BLaER1 (cell line): ENCODE results near the gene NSMF.
A peak's percentile ranks its signal among the peaks of the same experiment; 100 is the strongest.

Source experiments
- H3K27ac ChIP-seq: shearing (Covaris generic); formaldehyde crosslinking; 2 replicates; pipeline ENCODE4 v1.8.1; 2022
- H3K27me3 ChIP-seq: shearing (Covaris generic); formaldehyde crosslinking; 2 replicates; pipeline ENCODE4 v1.8.1; 2022
- H3K36me3 ChIP-seq: shearing (Covaris generic); formaldehyde crosslinking; 2 replicates; pipeline ENCODE4 v1.8.1; 2022
- H3K4me1 ChIP-seq: shearing (Covaris generic); formaldehyde crosslinking; 2 replicates; pipeline ENCODE4 v1.8.1; 2022
- H3K4me2 ChIP-seq: shearing (Covaris generic); formaldehyde crosslinking; 2 replicates; pipeline ENCODE4 v1.8.1; 2022
- H3K4me3 ChIP-seq: shearing (Covaris generic); formaldehyde crosslinking; 2 replicates; pipeline ENCODE4 v1.8.1; 2022
- H3K9ac ChIP-seq: shearing (Covaris generic); formaldehyde crosslinking; 2 replicates; pipeline ENCODE4 v1.8.1; 2022
- H3K9me3 ChIP-seq: shearing (Covaris generic); formaldehyde crosslinking; 2 replicates; pipeline ENCODE4 v1.8.1; 2022
- H4K20me1 ChIP-seq: shearing (Covaris generic); formaldehyde crosslinking; 2 replicates; pipeline ENCODE4 v1.8.1; 2022
- Cebpa-rat ChIP-seq: shearing (Covaris generic); IDR thresholded peaks from 2 replicates; pipeline ENCODE4 v1.8.1; 2022

Gene NSMF

DNA sequence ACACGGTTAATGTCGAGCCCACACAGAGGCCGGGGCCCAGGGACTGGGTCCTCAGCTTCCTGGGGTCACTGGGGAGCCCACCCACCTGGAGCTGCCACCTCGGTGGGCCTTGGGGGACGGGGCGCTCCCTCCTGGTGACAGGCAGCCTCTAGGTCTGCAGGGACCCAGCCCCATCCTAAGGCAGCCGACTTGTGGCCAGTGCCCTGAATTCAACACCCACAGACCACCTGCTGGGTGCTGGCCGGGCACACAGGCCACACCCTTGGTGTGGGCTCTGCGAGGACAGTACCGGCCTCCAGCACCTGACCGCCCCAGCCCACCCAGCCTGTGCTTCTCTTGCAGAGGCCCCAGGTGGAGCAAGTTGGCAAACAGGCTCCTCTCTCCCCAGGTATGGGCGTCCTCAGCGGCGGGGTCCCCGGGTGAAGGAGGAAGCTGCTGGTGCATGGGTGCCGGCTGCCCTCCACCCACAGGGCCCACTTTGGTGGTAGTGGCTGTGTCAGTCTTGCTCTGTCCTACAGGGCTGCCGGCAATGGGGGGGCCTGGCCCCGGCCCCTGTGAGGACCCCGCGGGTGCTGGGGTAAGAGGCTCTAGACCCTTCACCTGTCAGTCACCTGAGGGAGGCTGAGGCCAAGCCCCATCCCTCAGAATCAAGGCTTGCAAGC is 26.3 kb downstream of the NSMF start:
- Histone ChIP-seq H4K20me1 (0 out of 2 replicates have a peak, but pooled peaks cover 6% of the 10 kb centered on the region), H3K27ac (peak overlapping the region; percentile 31; the same call in 1 of the 2 replicates), H3K4me1 (peaks cover 99% of the 10 kb centered on the region), H3K36me3 (no peaks in the 10 kb centered on the region), H3K4me2 (peak overlapping the region; percentile 94), H3K9ac (no peak overlapping the region), H3K4me3 (no peak overlapping the region), H3K9me3 (no peaks in the 10 kb centered on the region), H3K27me3 (no peaks in the 10 kb centered on the region)
- no peak for TF ChIP-seq Cebpa-rat

DNA sequence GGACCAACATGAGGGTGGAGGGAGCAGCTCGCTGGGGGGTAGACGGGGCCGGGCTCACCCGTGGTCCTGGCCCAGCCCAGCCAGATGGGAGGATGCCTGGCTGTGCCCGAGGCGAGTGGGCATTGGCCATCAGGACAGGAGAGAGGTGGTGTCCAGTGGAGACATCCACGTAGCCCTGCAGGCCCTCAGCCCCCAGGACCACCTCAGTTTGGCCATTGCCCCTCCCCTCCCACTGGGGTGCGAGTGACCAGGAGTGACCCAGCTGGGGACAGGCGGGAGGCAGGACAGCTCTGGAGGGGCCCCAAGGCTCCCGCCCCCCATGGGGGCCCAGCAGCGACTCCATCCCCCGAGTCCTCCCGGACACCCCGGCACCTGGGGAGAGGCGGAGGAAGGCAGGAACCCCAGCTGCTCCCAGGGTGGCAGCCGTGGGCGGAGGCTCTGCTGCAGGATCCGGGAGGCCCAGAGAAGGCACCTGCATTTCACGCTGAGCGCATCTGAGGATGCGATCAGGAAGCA is 27.7 kb downstream of the NSMF start:
- H3K9ac ChIP-seq = peak overlapping the region; percentile 48; the same call in 1 of the 2 replicates
- H3K27ac ChIP-seq = peak overlapping the region; percentile 68
- TF ChIP-seq Cebpa-rat = no peak
- peaks cover 95% of the 10 kb centered on the region for H3K4me1 ChIP-seq
- 0 out of 2 replicates have a peak, but pooled peaks cover 6% of the 10 kb centered on the region for H4K20me1 ChIP-seq
- H3K36me3 ChIP-seq = no peaks in the 10 kb centered on the region
- H3K9me3 ChIP-seq = no peaks in the 10 kb centered on the region
- peaks cover under 1% of the 10 kb centered on the region; the same call in 1 of the 2 replicates for H3K27me3 ChIP-seq
- peak overlapping the region; percentile 54; the same call in 1 of the 2 replicates for H3K4me3 ChIP-seq
- H3K4me2 ChIP-seq = peak overlapping the region; percentile 94

GRCh38 chr9:137430723-137431415 is 28.3 kb downstream of the NSMF start:
- peak overlapping the region; percentile 48 for H3K9ac ChIP-seq
- H4K20me1 ChIP-seq = 0 out of 2 replicates have a peak, but pooled peaks cover 6% of the 10 kb centered on the region
- TF ChIP-seq Cebpa-rat = no peak
- peaks cover 95% of the 10 kb centered on the region for H3K4me1 ChIP-seq
- H3K27ac ChIP-seq = peak overlapping the region; percentile 68
- no peaks in the 10 kb centered on the region for H3K9me3 ChIP-seq
- H3K36me3 ChIP-seq = no peaks in the 10 kb centered on the region
- peaks cover 5% of the 10 kb centered on the region; the same call in 1 of the 2 replicates for H3K27me3 ChIP-seq
- H3K4me3 ChIP-seq = peak overlapping the region; percentile 54; the same call in 1 of the 2 replicates
- peak overlapping the region; percentile 94 for H3K4me2 ChIP-seq

DNA sequence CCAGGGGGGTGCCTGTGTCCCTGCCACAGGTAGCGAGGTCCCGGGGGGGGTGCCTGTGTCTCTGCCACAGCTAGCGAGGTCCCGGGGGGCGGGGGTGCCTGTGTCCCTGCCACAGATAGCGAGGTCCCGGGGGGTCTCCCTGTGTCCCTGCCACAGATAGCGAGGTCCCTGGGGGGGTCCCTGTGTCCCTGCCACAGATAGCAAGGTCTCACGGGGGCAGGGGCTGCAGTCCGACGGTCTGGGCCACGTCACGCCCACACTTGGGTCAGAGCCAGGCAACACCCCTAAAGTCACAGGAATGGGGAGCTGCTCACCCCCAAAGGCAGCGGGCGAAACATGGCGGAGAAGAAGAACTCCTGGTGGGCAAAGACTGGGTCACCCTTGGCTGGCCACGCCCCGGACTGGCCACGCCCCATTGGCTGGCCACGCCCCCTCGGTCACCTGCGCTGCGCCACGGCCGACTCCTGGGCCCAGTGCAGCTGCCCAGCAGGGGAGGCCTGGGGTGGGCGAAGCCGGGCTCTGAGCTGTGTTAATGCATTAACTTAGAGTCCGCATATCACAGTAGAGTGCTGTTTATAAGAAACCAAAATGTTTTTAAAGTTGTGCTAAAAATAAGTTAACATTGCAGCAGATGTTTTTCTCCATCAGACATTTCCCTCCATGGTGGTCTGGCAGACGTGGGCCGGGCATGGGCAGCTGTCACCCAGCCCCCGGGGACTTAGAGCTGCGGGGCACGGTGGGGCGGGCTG is 29.0 kb downstream of the NSMF start:
- Histone ChIP-seq H3K4me2 (peak overlapping the region; percentile 94), H3K27me3 (peaks cover 8% of the 10 kb centered on the region; the same call in 1 of the 2 replicates), H3K27ac (peak overlapping the region; percentile 68), H4K20me1 (0 out of 2 replicates have a peak, but pooled peaks cover 6% of the 10 kb centered on the region), H3K36me3 (no peaks in the 10 kb centered on the region), H3K9me3 (no peaks in the 10 kb centered on the region), H3K9ac (peak overlapping the region; percentile 48; the same call in 1 of the 2 replicates), H3K4me3 (peak overlapping the region; percentile 54), H3K4me1 (peaks cover 95% of the 10 kb centered on the region)
- TF ChIP-seq Cebpa-rat = no peak

- Histone ChIP-seq H3K4me3 (peak overlapping the region; percentile 54; the same call in 1 of the 2 replicates), H3K9me3 (no peaks in the 10 kb centered on the region), H3K36me3 (no peaks in the 10 kb centered on the region), H3K9ac (no peak overlapping the region; the same call in 1 of the 2 replicates), H3K27me3 (peaks cover 14% of the 10 kb centered on the region), H3K4me1 (peaks cover 95% of the 10 kb centered on the region), H3K4me2 (peak overlapping the region; percentile 94), H4K20me1 (0 out of 2 replicates have a peak, but pooled peaks cover 6% of the 10 kb centered on the region), H3K27ac (peak overlapping the region; percentile 68)
- no peak for TF ChIP-seq Cebpa-rat
Measured at GRCh38 chr9:137429546-137429890, 29.6 kb downstream of the NSMF start.

DNA sequence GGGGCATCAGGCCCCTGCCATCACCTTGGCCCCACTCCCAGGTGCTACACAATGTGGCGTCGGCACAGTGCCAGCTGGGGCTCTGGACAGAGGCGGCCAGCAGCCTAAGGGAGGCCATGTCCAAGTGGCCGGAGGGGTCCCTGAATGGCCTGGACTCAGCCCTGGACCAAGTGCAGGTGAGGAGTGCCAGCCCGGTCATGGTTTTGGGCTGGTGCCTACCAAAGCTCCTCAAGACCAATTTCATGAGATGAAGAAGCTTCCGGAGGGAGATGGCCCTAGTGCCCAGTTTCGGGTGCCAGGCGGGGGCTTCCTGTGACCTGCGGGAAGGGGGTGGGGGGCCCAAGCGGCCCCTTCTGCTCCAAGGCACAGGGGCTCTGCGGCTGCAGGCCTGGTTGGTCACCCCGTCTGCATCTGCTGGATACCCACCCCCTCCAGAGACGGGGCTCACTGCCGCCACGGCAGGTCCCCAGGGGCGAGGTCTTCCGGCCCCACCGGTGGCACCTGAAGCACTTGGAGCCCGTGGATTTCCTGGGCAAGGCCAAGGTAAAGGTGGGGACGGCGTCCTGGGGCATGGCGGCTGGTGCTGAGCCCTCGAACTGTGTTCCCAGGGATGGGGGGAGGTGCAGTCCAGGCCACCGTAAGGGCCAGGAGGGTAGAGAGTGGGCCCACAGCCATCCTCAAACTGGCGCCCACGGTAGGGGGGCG is 30.1 kb downstream of the NSMF start:
- Histone ChIP-seq H3K4me3 (peak overlapping the region; percentile 54; the same call in 1 of the 2 replicates), H3K4me2 (peak overlapping the region; percentile 94), H4K20me1 (0 out of 2 replicates have a peak, but pooled peaks cover 6% of the 10 kb centered on the region), H3K9ac (no peak overlapping the region; the same call in 1 of the 2 replicates), H3K9me3 (no peaks in the 10 kb centered on the region), H3K27ac (peak overlapping the region; percentile 68), H3K36me3 (no peaks in the 10 kb centered on the region), H3K4me1 (peaks cover 95% of the 10 kb centered on the region), H3K27me3 (peaks cover 19% of the 10 kb centered on the region)
- no peak for TF ChIP-seq Cebpa-rat

DNA sequence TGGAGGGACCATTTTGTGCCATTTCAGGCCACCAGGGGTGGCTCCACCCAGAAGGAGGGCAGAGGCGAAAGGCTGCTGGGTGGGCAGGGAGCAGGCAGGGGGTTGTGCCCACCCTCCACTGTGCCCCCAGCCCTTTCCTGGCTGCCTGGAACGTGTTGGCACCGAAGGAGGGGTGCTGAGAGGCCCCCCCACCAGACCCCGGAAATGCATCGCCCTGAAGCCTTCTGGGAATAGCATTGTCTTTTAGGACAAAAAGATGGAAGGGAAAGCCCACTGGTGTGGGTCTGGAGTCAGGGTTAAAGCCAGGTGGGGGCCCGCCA is 30.9 kb downstream of the NSMF start:
- H3K4me1 ChIP-seq = peaks cover 95% of the 10 kb centered on the region
- peak overlapping the region; percentile 56 for H3K4me2 ChIP-seq
- H3K4me3 ChIP-seq = no peak overlapping the region
- peaks cover 27% of the 10 kb centered on the region for H3K27me3 ChIP-seq
- 0 out of 2 replicates have a peak overlapping the region, but pooled peaks have one; percentile 8 for H3K27ac ChIP-seq
- no peak for TF ChIP-seq Cebpa-rat
- H3K36me3 ChIP-seq = no peaks in the 10 kb centered on the region
- H4K20me1 ChIP-seq = 0 out of 2 replicates have a peak, but pooled peaks cover 6% of the 10 kb centered on the region
- no peak overlapping the region for H3K9ac ChIP-seq
- no peaks in the 10 kb centered on the region for H3K9me3 ChIP-seq

- Histone ChIP-seq H3K9me3 (no peaks in the 10 kb centered on the region), H3K27ac (0 out of 2 replicates have a peak overlapping the region, but pooled peaks have one; percentile 8), H3K4me1 (peaks cover 89% of the 10 kb centered on the region), H3K36me3 (no peaks in the 10 kb centered on the region), H4K20me1 (0 out of 2 replicates have a peak, but pooled peaks cover 6% of the 10 kb centered on the region), H3K4me3 (no peak overlapping the region), H3K4me2 (peak overlapping the region; percentile 56), H3K27me3 (peaks cover 31% of the 10 kb centered on the region), H3K9ac (no peak overlapping the region)
- no peak for TF ChIP-seq Cebpa-rat
Measured at GRCh38 chr9:137427454-137428310, 31.5 kb downstream of the NSMF start.
